HG03520 (cell line): ENCODE results near the gene PTPN13.

Experiments used
- ATAC-seq: cut with Tn5 transposase; IDR thresholded peaks from one replicate; pipeline ENCODE4 v1.9.1; 2021; ENCODE audit warnings: mild to moderate bottlenecking, moderate library complexity; ENCODE audit not compliant: unreplicated experiment

Gene PTPN13

GRCh38 chr4:86848732-86849619 lies 254.9 kb downstream of the PTPN13 start, which contains the start of gene SLC10A6:
TSS of gene SLC10A6 (minus strand) at chr4:86849384. CDS start at chr4:86849115, 269 bp downstream.
- ATAC-seq = no peak

GRCh38 chr4:86853209-86853608 lies 259.1 kb downstream of the PTPN13 start:
- ATAC-seq = no peak

GRCh38 chr4:86855572-86855971 lies 261.5 kb downstream of the PTPN13 start:
- ATAC-seq = no peak

- ATAC-seq = no peak
These were observed 262.8 kb downstream of the PTPN13 start for GRCh38 chr4:86856896-86857295.

GRCh38 chr4:86857341-86858052 lies 263.4 kb downstream of the PTPN13 start:
- no peak for ATAC-seq
